Heart left ventricle (tissue), 16 donors: ENCODE measurements around the gene GCDH. TPM values are rescaled to one million over a fixed set of nuclear protein-coding genes. Genes with fewer than 3 reads are reported as not detected.
A peak's percentile ranks its signal among the peaks of the same experiment; 100 is the strongest.

Experiments
- ATAC-seq, 4 donors: fragments of 200-7000 bp; cut with Tn5 transposase; one replicate each; pipeline ENCODE4 v1.9.1; 2020 to 2022; ENCODE audit warnings: moderate library complexity in 4 of 4, mild to moderate bottlenecking in 3 of 4, moderate number of reproducible peaks in 1 of 4
- DNase-seq, 5 donors: peaks; one replicate each; pipeline ENCODE4 v3.0.0-alpha.2; 2020
- H3K27ac ChIP-seq, 12 donors: fragments of 200-600 bp; sonication (generic) in 4 of 12; one replicate each; pipeline versions ENCODE4 v1.5.0 to v1.8.0; 2016 to 2022; ENCODE audit warnings: mild to moderate bottlenecking in 2 of 12
- H3K27me3 ChIP-seq, 9 donors: fragments of 200-600 bp; sonication (generic) in 2 of 9; one replicate each; pipeline versions ENCODE4 v1.5.1 to v1.8.0; 2016 to 2022; ENCODE audit warnings: mild to moderate bottlenecking in 3 of 9
- H3K36me3 ChIP-seq, 9 donors: fragments of 200-600 bp; sonication (generic) in 2 of 9; one replicate each; pipeline versions ENCODE4 v1.5.0 to v1.8.0; 2018 to 2022; ENCODE audit warnings: mild to moderate bottlenecking in 2 of 9
- H3K4me1 ChIP-seq, 12 donors: fragments of 200-600 bp; sonication (generic) in 4 of 12; one replicate each; pipeline versions ENCODE4 v1.5.0 to v1.8.0; 2016 to 2022; ENCODE audit warnings: mild to moderate bottlenecking in 3 of 12
- H3K4me3 ChIP-seq, 12 donors: fragments of 200-600 bp; sonication (generic) in 4 of 12; one replicate each; pipeline versions ENCODE4 v1.5.0 to v1.8.0; 2017 to 2022; ENCODE audit warnings: mild to moderate bottlenecking in 9 of 12, moderate library complexity in 4 of 12
- H3K9me3 ChIP-seq, 12 donors: fragments of 200-600 bp; sonication (generic) in 4 of 12; one replicate each; pipeline versions ENCODE4 v1.5.0 to v1.8.0; 2016 to 2022; ENCODE audit warnings: mild to moderate bottlenecking in 1 of 12
- CTCF ChIP-seq, 12 donors: fragments of 200-600 bp; sonication (generic) in 4 of 12; IDR thresholded peaks; one replicate each; pipeline versions ENCODE4 v1.5.0 to v1.8.0; 2018 to 2022; ENCODE audit warnings: antibody characterized with exemption in 12 of 12, mild to moderate bottlenecking in 5 of 12
- POLR2A ChIP-seq, 2 donors: fragments of 450-650 bp; IDR thresholded peaks; one replicate each; pipeline ENCODE4 v1.6.1; 2017; ENCODE audit warnings: antibody characterized with exemption in 2 of 2, mild to moderate bottlenecking in 2 of 2, moderate library complexity in 2 of 2
- WGBS, 4 donors: extraction: QIAGEN DNeasy Blood & Tissue Kit in 2 of 4; methylation state at CpG; one replicate each; pipeline versions ENCODE4 v1.1.5 to v1.1.7; 2013 to 2018; 5-methylcytosine and 5-hydroxymethylcytosine counted together
- intact Hi-C, 10 donors: fragments of 100-400 bp; cut with DNase I; formaldehyde crosslinking; loops; one replicate each; pipeline versions ENCODE4 v1.11.1 to v1.14.2; 2022
- polyA plus RNA-seq, 2 donors: library from polyadenylated mRNA; stranded (reverse); fragments of 200-250 nt; gene quantifications; one replicate each; pipeline ENCODE4 v1.2.3, GENCODE V29; 2013
- total RNA-seq, 9 donors: library from RNA; depleted of rRNA in 2 of 9; stranded (reverse); fragments of >200 nt in 2 of 9; fragmentation: NEBNext Ultra II Directional in 3 of 9; extraction: Animal tissue kit (Norgen Biotek cat#: 25700) in 3 of 9; gene quantifications; one replicate each; pipeline versions ENCODE4 v1.1.0 to v1.2.4, GENCODE V29; 2016 to 2023
- donor health status: ischemic (EF 13 %, LVEDD 7.1; RV severe dilation, severe dysfunction).
- donor health status: healthy with polysubstance abuse.
- donor health status: DM: no; HTN: yes; CAD: no.
- donor health status: DM: no; HTN: no; CAD: no.
- donor health status: ischemic (EF 25% LVEDD 6.9; RV normal size, moderate dysfunction).
- donor health status: ischemic (EF 25% LVEDD 5.7; RV mildly dilated, moderate dysfunction).
- donor health status: healthy.
- donor health status: DM: yes; HTN: yes; CAD: no.
- donor health status: ischemic (EF 35%, LVEDD 5.7; RV mildly dilated, moderate dysfunction).
- donor health status: nonischemic (EF 11% LVEDD 7.7; RV severe dilation, severe dysfunction).
- donor health status: DM: yes; HTN: yes; CAD: no.
- donor health status: PGD.
- donor health status: ischemic (EF 29% LVEDD 5.4; RV normal size, mild dysfunction).
- donor health status: nonischemic (EF 23%, LVEDD 6.1; RV moderate dilation, normal function).

GCDH gene
- total and polyA plus RNA-seq, 11 donors, result 28.7 to 107 (median 46.7) TPM

GRCh38 chr19:12884202-12884601 is 6.8 kb upstream of the GCDH start:
- peaks cover 11 to 43% (median 23%) of the 10 kb centered on the region in 9 donors for H3K27me3 ChIP-seq
- no peak for ATAC-seq
- peak overlapping the region in 1 of 12 donors; percentile 88 for H3K27ac ChIP-seq
- WGBS, 4 donors, result 73 to 96% (median 85%) methylated on average over 3 of the region's 3 CpGs
- no peaks in the 10 kb centered on the region for H3K36me3 ChIP-seq
- no peak for TF ChIP-seq POLR2A (IDR thresholded peaks at IDR 0.05)
- TF ChIP-seq CTCF (IDR thresholded peaks at IDR 0.05), result no peak
- DNase-seq, result no peak
- intact Hi-C loops, result loop anchor here in 5 of 10 donors (10.0 kb wide), 3 partner anchors 51 to 211 kb away; partner anchors contain the start of genes DAND5 (in 4 of the 5), CALR (in 1 of the 5) and FARSA (in 1 of the 5)
- no peak overlapping the region for H3K4me3 ChIP-seq
- H3K9me3 ChIP-seq, result peaks cover 0 to 9% (median 0%) of the 10 kb centered on the region in 12 donors
- peaks cover 0 to 56% (median 18%) of the 10 kb centered on the region in 12 donors for H3K4me1 ChIP-seq

GRCh38 chr19:12884627-12884925 is 6.4 kb upstream of the GCDH start:
- DNase-seq (no peak), ATAC-seq (no peak)
- H3K27me3 ChIP-seq, result peaks cover 11 to 43% (median 23%) of the 10 kb centered on the region in 9 donors
- no peaks in the 10 kb centered on the region for H3K36me3 ChIP-seq
- peak overlapping the region in 1 of 12 donors; percentile 37 for H3K27ac ChIP-seq
- H3K4me3 ChIP-seq, result peak overlapping the region in 2 of 12 donors; percentile 1 to 61
- 65 to 85% (median 74%) methylated on average over 12 of the region's 12 CpGs for WGBS, 4 donors
- intact Hi-C loops, result loop anchor here in 5 of 10 donors (10.0 kb wide), 3 partner anchors 50 to 210 kb away; partner anchors contain the start of genes DAND5 (in 4 of the 5), CALR (in 1 of the 5) and FARSA (in 1 of the 5)
- TF ChIP-seq POLR2A (IDR thresholded peaks at IDR 0.05), result no peak
- TF ChIP-seq CTCF (IDR thresholded peaks at IDR 0.05), result no peak
- H3K4me1 ChIP-seq, result peaks cover 0 to 56% (median 18%) of the 10 kb centered on the region in 12 donors
- H3K9me3 ChIP-seq, result peaks cover 0 to 9% (median 0%) of the 10 kb centered on the region in 12 donors

GRCh38 chr19:12884926-12885748 is 5.8 kb upstream of the GCDH start:
- Histone ChIP-seq H3K27ac (peak overlapping the region in 1 of 12 donors; percentile 37), H3K27me3 (peaks cover 11 to 43% (median 23%) of the 10 kb centered on the region in 9 donors), H3K9me3 (peaks cover 0 to 9% (median 0%) of the 10 kb centered on the region in 12 donors), H3K4me1 (peaks cover 0 to 54% (median 19%) of the 10 kb centered on the region in 12 donors), H3K36me3 (no peaks in the 10 kb centered on the region), H3K4me3 (peak overlapping the region; percentile 1 to 61 (median 38))
- DNase-seq, result peak; percentile 56 to 84 (median 72)
- intact Hi-C loops, result loop anchor here in 6 of 10 donors (5.0 to 10.0 kb wide), 4 partner anchors 50 to 210 kb away; partner anchors contain the start of genes DAND5 (in 4 of the 6), CALR (in 1 of the 6) and FARSA (in 1 of the 6)
- WGBS, 4 donors, result 3 to 15% (median 5%) methylated on average over 29 to 73 of the region's 73 CpGs
- ATAC-seq, result peak in 3 of 4 donors; percentile 25 to 40 (median 36)
- no peak for TF ChIP-seq POLR2A (IDR thresholded peaks at IDR 0.05)
- peak; percentile 42 to 80 (median 60) for TF ChIP-seq CTCF (IDR thresholded peaks at IDR 0.05)
